Upper lobe of right lung (tissue), 1 donor: ENCODE measurements around the gene PSMD9. TPM values are rescaled to one million over a fixed set of nuclear protein-coding genes. Genes with fewer than 3 reads are reported as not detected.
"Not testable (repeated sequence)": the region's sequence is repeated elsewhere in the genome, so short reads cannot be mapped to it uniquely, and the experiment has no call there.

ENCODE experiments used
- ATAC-seq: fragments of 200-7000 bp; cut with Tn5 transposase; one replicate; pipeline ENCODE4 v1.9.1; 2020; ENCODE audit warnings: mild to moderate bottlenecking, moderate library complexity
- DNase-seq: peaks from one replicate; pipeline ENCODE4 v3.0.0-alpha.2; 2020
- H3K27ac ChIP-seq: fragments of 200-600 bp; one replicate; pipeline ENCODE4 v1.8.0; 2022
- H3K27me3 ChIP-seq: fragments of 200-600 bp; one replicate; pipeline ENCODE4 v1.8.0; 2022; ENCODE audit warnings: mild to moderate bottlenecking
- H3K36me3 ChIP-seq: fragments of 200-600 bp; one replicate; pipeline ENCODE4 v1.8.0; 2022
- H3K4me1 ChIP-seq: fragments of 200-600 bp; one replicate; pipeline ENCODE4 v1.8.0; 2022
- H3K4me3 ChIP-seq: fragments of 200-600 bp; one replicate; pipeline ENCODE4 v1.8.0; 2022; ENCODE audit warnings: mild to moderate bottlenecking
- H3K9me3 ChIP-seq: fragments of 200-600 bp; one replicate; pipeline ENCODE4 v1.8.0; 2022
- intact Hi-C: fragments of 100-400 bp; cut with DNase I; formaldehyde crosslinking; loops from one replicate; pipeline ENCODE4 v1.11.0; 2022
- total RNA-seq: library from RNA; stranded (reverse); fragmentation: NEBNext Ultra II Directional; extraction: Animal tissue kit (Norgen Biotek cat#: 25700); gene quantifications from one replicate; pipeline ENCODE4 v1.2.1, GENCODE V29; 2021
- TF ChIP-seq, protein P1 (sequence below): fragments of 200-600 bp; IDR thresholded peaks from one replicate; pipeline ENCODE4 v1.8.0; 2022; ENCODE audit warnings: antibody characterized with exemption
- donor health status: DM: no; HTN: yes; CAD: no; lungs with severe emphysema.

The PSMD9 gene
- total RNA-seq, 1 donor from 2014 or later: 43.4 TPM

DNA sequence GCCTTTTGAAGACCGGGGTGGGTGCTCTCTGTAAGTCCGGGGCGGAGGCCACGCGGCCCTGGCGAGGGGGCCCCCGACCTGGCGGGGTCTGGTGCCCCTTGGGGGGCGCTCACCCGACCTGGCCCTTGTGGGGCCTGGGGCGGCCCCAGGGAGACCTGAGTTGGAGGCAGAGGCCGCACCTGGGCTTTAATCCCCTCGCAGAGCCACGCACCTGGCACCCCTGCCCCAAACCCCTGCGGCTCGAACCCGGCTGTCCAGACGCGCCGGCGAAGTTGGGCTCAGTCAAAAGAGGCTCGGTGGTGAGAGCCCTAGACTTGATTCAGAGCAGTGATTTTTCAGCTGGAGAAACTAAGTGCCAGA, 30.1 kb downstream of the PSMD9 start:
- Histone ChIP-seq H3K4me3 (peak overlapping the region; percentile 56), H3K4me1 (peaks cover 6% of the 10 kb centered on the region), H3K27me3 (no peaks in the 10 kb centered on the region), H3K27ac (peak overlapping the region; percentile 53), H3K9me3 (no peaks in the 10 kb centered on the region), H3K36me3 (peaks cover 38% of the 10 kb centered on the region)
- TF ChIP-seq, protein P1, sequence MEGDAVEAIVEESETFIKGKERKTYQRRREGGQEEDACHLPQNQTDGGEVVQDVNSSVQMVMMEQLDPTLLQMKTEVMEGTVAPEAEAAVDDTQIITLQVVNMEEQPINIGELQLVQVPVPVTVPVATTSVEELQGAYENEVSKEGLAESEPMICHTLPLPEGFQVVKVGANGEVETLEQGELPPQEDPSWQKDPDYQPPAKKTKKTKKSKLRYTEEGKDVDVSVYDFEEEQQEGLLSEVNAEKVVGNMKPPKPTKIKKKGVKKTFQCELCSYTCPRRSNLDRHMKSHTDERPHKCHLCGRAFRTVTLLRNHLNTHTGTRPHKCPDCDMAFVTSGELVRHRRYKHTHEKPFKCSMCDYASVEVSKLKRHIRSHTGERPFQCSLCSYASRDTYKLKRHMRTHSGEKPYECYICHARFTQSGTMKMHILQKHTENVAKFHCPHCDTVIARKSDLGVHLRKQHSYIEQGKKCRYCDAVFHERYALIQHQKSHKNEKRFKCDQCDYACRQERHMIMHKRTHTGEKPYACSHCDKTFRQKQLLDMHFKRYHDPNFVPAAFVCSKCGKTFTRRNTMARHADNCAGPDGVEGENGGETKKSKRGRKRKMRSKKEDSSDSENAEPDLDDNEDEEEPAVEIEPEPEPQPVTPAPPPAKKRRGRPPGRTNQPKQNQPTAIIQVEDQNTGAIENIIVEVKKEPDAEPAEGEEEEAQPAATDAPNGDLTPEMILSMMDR: no peak
- intact Hi-C loops: no loop called here
- ATAC-seq (peak; percentile 43), DNase-seq (no peak)

GRCh38 chr12:121921066-121921465, 32.5 kb downstream of the PSMD9 start:
- TF ChIP-seq, protein P1: no peak
- H3K4me1 ChIP-seq: peaks cover 15% of the 10 kb centered on the region
- ATAC-seq (no peak), DNase-seq (no peak)
- H3K27me3 ChIP-seq: no peaks in the 10 kb centered on the region
- intact Hi-C loops: no loop called here
- no peak overlapping the region for H3K4me3 ChIP-seq
- no peak overlapping the region for H3K27ac ChIP-seq
- H3K36me3 ChIP-seq: peaks cover 18% of the 10 kb centered on the region
- no peaks in the 10 kb centered on the region for H3K9me3 ChIP-seq

DNA sequence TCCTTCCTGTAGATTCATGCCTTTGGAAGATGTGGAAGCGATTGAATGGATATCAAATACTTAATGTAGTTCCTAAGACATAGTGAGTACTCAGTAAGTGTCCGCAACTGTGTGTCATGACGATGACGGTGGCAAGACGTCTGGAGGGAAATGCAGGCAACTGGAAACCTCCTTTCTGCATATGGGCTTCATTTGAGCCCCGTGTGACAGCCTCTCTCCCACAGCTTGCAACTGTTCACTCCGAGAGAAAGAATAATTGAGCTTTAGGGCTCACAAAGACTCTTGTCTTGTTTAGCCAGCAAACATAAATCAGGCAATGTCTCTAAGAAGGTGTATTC, 36.7 kb downstream of the PSMD9 start:
- H3K36me3 ChIP-seq: no peaks in the 10 kb centered on the region
- ATAC-seq (no peak), DNase-seq (no peak)
- TF ChIP-seq, protein P1: no peak
- intact Hi-C loops: no loop called here
- H3K4me3 ChIP-seq: no peak overlapping the region
- H3K27ac ChIP-seq: peak overlapping the region; percentile 71
- H3K4me1 ChIP-seq: peaks cover 9% of the 10 kb centered on the region
- no peaks in the 10 kb centered on the region for H3K9me3 ChIP-seq
- no peaks in the 10 kb centered on the region for H3K27me3 ChIP-seq

DNA sequence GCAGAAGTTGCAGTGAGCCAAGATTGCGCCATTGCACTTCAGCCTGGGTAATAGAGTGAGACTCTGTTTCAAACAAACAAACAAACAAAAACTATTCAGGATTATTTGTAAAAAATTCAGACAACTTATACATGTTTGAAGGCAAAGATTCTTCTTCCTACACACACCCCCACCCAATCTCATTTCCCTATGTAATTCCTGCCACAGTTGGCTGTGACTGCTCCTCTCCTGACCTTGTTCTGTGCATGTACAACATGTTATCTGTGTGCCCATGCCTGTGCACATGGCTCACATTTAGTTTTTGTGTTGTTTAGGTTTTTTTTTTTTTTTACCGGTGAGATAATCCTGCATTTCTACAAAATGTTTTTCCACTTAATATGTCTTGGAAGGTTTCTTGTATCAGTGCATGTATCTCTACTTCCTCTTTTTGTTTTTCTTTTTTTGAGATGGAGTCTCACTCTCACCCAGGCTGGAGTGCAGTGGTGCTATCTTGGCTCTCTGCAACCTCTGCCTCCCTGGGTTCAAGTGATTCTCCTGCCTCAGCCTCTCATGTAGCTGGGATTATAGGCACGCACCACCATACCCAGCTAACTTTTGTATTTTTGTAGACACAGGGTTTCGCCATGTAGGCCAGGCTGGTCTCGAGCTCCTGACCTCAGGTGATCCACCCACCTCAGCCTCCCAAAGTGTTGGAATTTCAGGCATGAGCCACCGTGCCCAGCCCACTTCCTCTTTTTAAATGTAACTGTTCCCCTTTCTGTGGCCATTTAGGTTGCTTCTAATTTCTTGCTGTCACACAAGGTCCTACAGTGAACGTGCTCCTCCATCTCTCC, 38.5 kb downstream of the PSMD9 start:
- Histone ChIP-seq H3K36me3 (no peaks in the 10 kb centered on the region), H3K9me3 (no peaks in the 10 kb centered on the region), H3K4me1 (peaks cover 9% of the 10 kb centered on the region), H3K27me3 (no peaks in the 10 kb centered on the region), H3K4me3 (no peak overlapping the region), H3K27ac (no peak overlapping the region)
- TF ChIP-seq, protein P1: no peak
- DNase-seq (no peak), ATAC-seq (peak; percentile 44)
- intact Hi-C loops: no loop called here

GRCh38 chr12:121927813-121928212, 39.2 kb downstream of the PSMD9 start:
- TF ChIP-seq, protein P1: no peak
- intact Hi-C loops: no loop called here
- no peak for ATAC-seq
- no peak for DNase-seq
- Histone ChIP-seq H3K4me1 (peaks cover 9% of the 10 kb centered on the region), H3K9me3 (no peaks in the 10 kb centered on the region), H3K27ac (no peak overlapping the region), H3K27me3 (no peaks in the 10 kb centered on the region), H3K36me3 (no peaks in the 10 kb centered on the region), H3K4me3 (no peak overlapping the region)

DNA sequence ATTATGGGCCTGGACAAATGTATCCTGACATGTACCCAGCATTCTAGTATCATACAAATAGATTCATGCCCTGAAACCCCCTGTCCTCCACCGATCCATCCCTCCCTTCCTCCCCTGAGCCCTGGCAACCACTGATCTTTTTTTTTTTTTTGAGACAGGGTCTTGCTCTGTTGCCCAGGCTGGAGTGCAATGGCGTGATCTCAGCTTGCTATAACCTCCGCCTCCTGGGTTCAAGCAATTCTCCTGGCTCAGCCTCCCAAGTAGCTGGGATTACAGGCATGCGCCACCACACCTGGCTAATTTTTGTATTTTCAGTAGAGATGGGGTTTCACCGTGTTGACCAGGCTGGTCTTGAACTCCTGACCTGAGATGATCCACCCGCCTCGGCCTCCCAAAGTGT, 41.0 kb downstream of the PSMD9 start:
- intact Hi-C loops, H3K27me3 ChIP-seq, ATAC-seq, H3K36me3 ChIP-seq, H3K4me3 ChIP-seq, DNase-seq, H3K4me1 ChIP-seq, H3K9me3 ChIP-seq, H3K27ac ChIP-seq: not testable (repeated sequence)
